HCT116 (cell line): ENCODE data around the gene ACKR1. TPM values are rescaled to one million over a fixed set of nuclear protein-coding genes. Genes with fewer than 3 reads are reported as not detected.

Experiments
- ATAC-seq: fragments of 200-7000 bp; cut with Tn5 transposase; 2 replicates; pipeline ENCODE4 v1.9.1; 2020; ENCODE audit warnings: mild to moderate bottlenecking, moderate library complexity
- BruUV-seq: library from RNA; stranded (reverse); fragments of 400-500 nt; replicated peaks from 2 replicates; lab custom pipeline; 2021; lab: Mats Ljungman, UMichigan
- CTCF ChIA-PET: fragments of 300-600 bp; sonication (Branson Sonifier 250); formaldehyde crosslinking; loops from one replicate; lab custom pipeline; 2021; ENCODE audit warnings: antibody characterized with exemption; lab: Charles Lee
- POLR2A ChIA-PET: fragments of 300-600, 350-600 bp; sonication (Branson Sonifier 250); formaldehyde crosslinking; loops from one replicate; lab custom pipeline; 2021; ENCODE audit warnings: antibody characterized with exemption; lab: Charles Lee
- RAD21 ChIA-PET, 2 experiments: fragments of 300-600 bp; sonication (Branson Sonifier 250); formaldehyde crosslinking; loops; one replicate each; lab custom pipeline; 2023; ENCODE audit warnings: low total read pairs in 2 of 2; ENCODE audit not compliant: uncharacterized antibody in 2 of 2, unreplicated experiment in 2 of 2, low non-redundant PET in 1 of 2; lab: Charles Lee
- DNase-seq: peaks from one replicate; pipeline ENCODE4 v3.0.0-alpha.2; 2010; ENCODE audit warnings: low read depth, low spot score
- H2AFZ ChIP-seq: fragments of 200-600 bp; shearing (Covaris generic), sonication (generic); 2 replicates; pipeline ENCODE4 v1.6.1; 2017; ENCODE audit warnings: low read depth, mixed run types, mixed read lengths, antibody characterized with exemption, low read length; ENCODE audit not compliant: poor library complexity, severe bottlenecking
- H3K27ac ChIP-seq: 2 replicates; pipeline ENCODE4 v1.5.1; 2012; ENCODE audit warnings: low read depth, low read length
- H3K27me3 ChIP-seq: fragments of 200-600 bp; sonication (generic); 2 replicates; pipeline ENCODE4 v1.6.1; 2016; ENCODE audit warnings: mixed run types, low read length, mixed read lengths; ENCODE audit not compliant: insufficient read depth
- H3K36me3 ChIP-seq, 2 experiments: fragments of 200-500 bp in 1 of 2; fragments of 200-600 bp in 1 of 2; sonication (Bioruptor generic) in 1 of 2; sonication (generic) in 1 of 2; 2 replicates each; pipeline versions ENCODE4 v1.5.1 to v1.6.1; 2014 to 2016; ENCODE audit warnings: low read length in 2 of 2, inconsistent platforms in 1 of 2, mixed read lengths in 1 of 2, mixed run types in 1 of 2; ENCODE audit not compliant: insufficient read depth in 2 of 2, control insufficient read depth in 1 of 2
- H3K4me1 ChIP-seq, 2 experiments: fragments of 200-600 bp in 1 of 2; sonication (generic) in 1 of 2; 2 replicates each; pipeline versions ENCODE4 v1.5.1 to v1.6.1; 2012 to 2017; ENCODE audit warnings: low read length in 2 of 2, inconsistent platforms in 1 of 2, mild to moderate bottlenecking in 1 of 2, mixed read lengths in 1 of 2, mixed run types in 1 of 2, moderate library complexity in 1 of 2; ENCODE audit not compliant: insufficient read depth in 2 of 2, control insufficient read depth in 1 of 2
- H3K4me2 ChIP-seq: fragments of 200-600 bp; sonication (generic); 2 replicates; pipeline ENCODE4 v1.6.1; 2017; ENCODE audit warnings: mixed run types, low read length, mixed read lengths
- H3K4me3 ChIP-seq, 2 experiments: fragments of 200-600 bp in 1 of 2; sonication (generic) in 1 of 2; replicated peaks in 1 of 2; 2 replicates each; pipeline ENCODE4 v1.5.1; 2011 to 2016; ENCODE audit warnings: low read length in 2 of 2, control low read depth in 1 of 2, low read depth in 1 of 2, mild to moderate bottlenecking in 1 of 2, mixed read lengths in 1 of 2, mixed run types in 1 of 2
- H3K79me2 ChIP-seq: fragments of 200-600 bp; sonication (generic); 2 replicates; pipeline ENCODE4 v1.6.1; 2017; ENCODE audit warnings: mild to moderate bottlenecking, mixed run types, low read length, moderate library complexity, mixed read lengths; ENCODE audit not compliant: insufficient read depth
- H3K9ac ChIP-seq: fragments of 200-600 bp; sonication (generic); 2 replicates; pipeline ENCODE4 v1.6.1; 2016; ENCODE audit warnings: low read length, mixed read lengths
- H3K9me2 ChIP-seq: fragments of 200-600 bp; sonication (generic), shearing (Covaris generic); 2 replicates; pipeline ENCODE4 v1.6.1; 2017; ENCODE audit warnings: mixed run types, mild to moderate bottlenecking, moderate library complexity; ENCODE audit not compliant: insufficient read depth
- H3K9me3 ChIP-seq, 2 experiments: fragments of 200-500 bp in 1 of 2; fragments of 200-600 bp in 1 of 2; sonication (Bioruptor generic) in 1 of 2; sonication (generic) in 1 of 2; 2 replicates each; pipeline ENCODE4 v1.6.1; 2014 to 2017; ENCODE audit warnings: low read length in 2 of 2, mixed read lengths in 2 of 2, inconsistent platforms in 1 of 2, low read depth in 1 of 2, mild to moderate bottlenecking in 1 of 2, mixed run types in 1 of 2, moderate library complexity in 1 of 2; ENCODE audit not compliant: control insufficient read depth in 1 of 2, insufficient read depth in 1 of 2
- H4K20me1 ChIP-seq: fragments of 200-600 bp; sonication (generic), shearing (Covaris generic); 2 replicates; pipeline ENCODE4 v1.6.1; 2017; ENCODE audit warnings: mixed run types, mild to moderate bottlenecking, moderate library complexity; ENCODE audit not compliant: insufficient read depth
- ATF3 ChIP-seq: IDR thresholded peaks from 2 replicates; pipeline ENCODE4 v1.6.1; 2012
- CEBPB ChIP-seq: IDR thresholded peaks from 2 replicates; pipeline ENCODE4 v1.6.1; 2012; ENCODE audit warnings: low read depth
- EZH2 ChIP-seq: fragments of 200-600 bp; sonication (generic); IDR thresholded peaks from 2 replicates; pipeline ENCODE4 v1.6.1; 2017; ENCODE audit warnings: antibody characterized with exemption, mixed run types
- EZH2phosphoT487 ChIP-seq: fragments of 200-600 bp; IDR thresholded peaks from 2 replicates; pipeline ENCODE4 v1.6.1; 2018; ENCODE audit warnings: antibody characterized with exemption, borderline replicate concordance
- MAX ChIP-seq: IDR thresholded peaks from 2 replicates; pipeline ENCODE4 v1.6.1; 2012
- RAD21 ChIP-seq: IDR thresholded peaks from 2 replicates; pipeline ENCODE4 v1.6.1; 2012; ENCODE audit warnings: low read depth, mild to moderate bottlenecking
- REST ChIP-seq: IDR thresholded peaks from 2 replicates; pipeline ENCODE4 v1.6.1; 2012; ENCODE audit warnings: low read depth
- SRF ChIP-seq: IDR thresholded peaks from 2 replicates; pipeline ENCODE4 v1.6.1; 2012; ENCODE audit warnings: low read depth
- TCF7L2 ChIP-seq: IDR thresholded peaks from 2 replicates; pipeline ENCODE4 v1.7.0; 2011; ENCODE audit warnings: borderline replicate concordance, inconsistent platforms; ENCODE audit not compliant: insufficient read depth, insufficient read length; ENCODE audit errors: extremely low read depth
- ZNF274 ChIP-seq: fragments of 200-500 bp; sonication (Bioruptor generic); IDR thresholded peaks from 2 replicates; pipeline ENCODE4 v1.6.1; 2014; ENCODE audit warnings: mild to moderate bottlenecking, low read depth, low read length, inconsistent platforms
- intact Hi-C: fragments of 100-400 bp; cut with micrococcal nuclease; formaldehyde crosslinking; loops from 2 replicates; pipeline ENCODE4 v1.10.0; 2022
- total RNA-seq: library from RNA; stranded (reverse); gene quantifications from one replicate; pipeline ENCODE4 v1.2.1, GENCODE V29; 2021; ENCODE audit not compliant: unreplicated experiment

ACKR1 gene
- total RNA-seq, 1 experiment from 2014 or later: not detected

- Histone ChIP-seq H3K9ac (no peak overlapping the region), H3K4me1 (no peaks in the 10 kb centered on the region), H3K9me2 (no peaks in the 10 kb centered on the region), H3K4me3 (no peak overlapping the region), H3K79me2 (no peaks in the 10 kb centered on the region), H2AFZ (no peak overlapping the region), H3K9me3 (no peaks in the 10 kb centered on the region), H3K4me2 (no peak overlapping the region), H3K27me3 (peaks cover 38% of the 10 kb centered on the region), H4K20me1 (no peaks in the 10 kb centered on the region), H3K36me3 (no peaks in the 10 kb centered on the region), H3K27ac (no peak overlapping the region)
- intact Hi-C loops: no loop called here
- TF ChIP-seq CEBPB: no peak
- TF ChIP-seq EZH2phosphoT487: no peak
- no peak for TF ChIP-seq RAD21
- TF ChIP-seq ZNF274: no peak
- TF ChIP-seq EZH2: no peak
- no peak for TF ChIP-seq ATF3
- no peak for TF ChIP-seq TCF7L2
- TF ChIP-seq REST: no peak
- no peak for TF ChIP-seq MAX
- TF ChIP-seq SRF: no peak
- no peak for DNase-seq
- ATAC-seq: no peak
- ChIA-PET POLR2A (no interaction called here), CTCF (interaction anchor here (0.9 to 1.3 kb wide), 3 partner anchors 8 to 801 kb away, joined by 3 read pairs; no protein-coding TSS in a partner anchor), RAD21 (no interaction called here)
- no TSS peak for BruUV-seq
These were observed 1.4 kb downstream of the ACKR1 start for GRCh38 chr1:159206110-159206509.
